GM18951 (cell line): ENCODE measurements around the gene HIVEP3.

Experiments
- POLR2A ChIP-seq: IDR thresholded peaks from 4 replicates; pipeline ENCODE4 v1.6.1; 2011; ENCODE audit warnings: mild to moderate bottlenecking; ENCODE audit not compliant: insufficient read length, insufficient read depth; ENCODE audit errors: extremely low read depth
- in situ Hi-C: fragments of 300-500 bp; cut with MboI; formaldehyde crosslinking; loops from one replicate; pipeline ENCODE4 v1.12.0; 2022; ENCODE audit warnings: low sequenced_read_pairs, mixed read lengths, inconsistent platforms; ENCODE audit not compliant: unreplicated experiment

HIVEP3 gene

DNA sequence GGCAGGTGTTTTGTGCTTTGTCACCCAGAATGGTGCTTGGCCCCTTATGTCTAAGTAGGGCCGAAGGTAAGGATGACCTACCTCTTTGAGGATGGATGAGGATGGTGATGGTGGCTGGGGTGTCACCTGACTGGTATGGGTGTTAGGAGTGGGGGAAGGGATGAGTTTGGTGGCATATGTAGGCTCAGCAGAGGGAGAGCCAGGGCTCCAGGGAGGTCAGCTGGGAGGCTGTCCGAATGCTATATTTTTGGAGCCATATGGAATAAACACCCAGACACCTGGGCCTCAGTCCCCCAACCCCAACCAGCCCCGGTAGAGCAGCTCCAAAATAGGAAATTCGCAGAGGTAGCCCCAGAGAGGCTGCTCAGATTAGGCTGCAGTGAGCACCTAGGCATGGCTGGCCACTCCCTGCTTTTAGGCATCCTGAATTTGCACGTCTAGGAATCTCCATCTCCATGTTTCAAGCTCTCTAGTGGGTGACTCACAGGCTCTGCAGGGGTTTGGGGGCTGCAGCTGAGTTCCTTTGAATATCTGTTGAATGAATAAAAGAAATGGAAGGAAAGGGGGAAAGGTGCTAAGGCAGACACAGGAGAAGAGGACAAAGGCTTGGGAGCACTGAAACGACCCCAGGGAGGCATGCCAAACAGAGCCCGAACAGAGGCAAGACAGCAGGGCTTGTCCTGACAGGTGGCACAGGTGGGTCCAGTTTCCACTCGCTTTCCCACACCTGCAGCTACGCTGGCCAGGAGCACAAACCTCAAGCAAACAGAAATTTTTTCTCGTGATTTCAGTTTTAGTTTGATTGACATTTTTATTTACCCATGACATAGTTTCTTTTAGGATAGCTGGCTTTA, 299.0 kb downstream of the HIVEP3 start:
- TF ChIP-seq POLR2A, result no peak
- in situ Hi-C loops, result no loop called here

DNA sequence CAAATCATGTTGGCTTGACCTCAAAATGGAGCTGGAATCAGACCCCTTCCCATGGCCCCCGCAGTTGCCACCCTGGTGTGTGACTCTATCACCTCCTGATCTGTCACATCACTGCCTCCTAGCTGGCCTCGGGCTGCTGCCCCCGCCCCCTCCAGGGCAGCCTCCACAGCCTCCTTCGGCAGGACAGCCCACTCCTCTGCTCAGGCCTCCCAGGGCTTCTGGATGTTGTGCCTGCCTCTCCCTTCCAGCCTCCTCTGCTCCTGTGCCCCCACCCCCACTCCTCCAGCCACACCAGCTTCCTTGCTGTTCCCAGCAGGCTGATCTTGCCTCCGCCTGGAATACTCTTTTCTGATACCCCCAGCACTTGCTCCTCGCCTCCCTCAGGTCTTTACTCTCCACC, 299.9 kb downstream of the HIVEP3 start:
- in situ Hi-C loops, result no loop called here
- no peak for TF ChIP-seq POLR2A

DNA sequence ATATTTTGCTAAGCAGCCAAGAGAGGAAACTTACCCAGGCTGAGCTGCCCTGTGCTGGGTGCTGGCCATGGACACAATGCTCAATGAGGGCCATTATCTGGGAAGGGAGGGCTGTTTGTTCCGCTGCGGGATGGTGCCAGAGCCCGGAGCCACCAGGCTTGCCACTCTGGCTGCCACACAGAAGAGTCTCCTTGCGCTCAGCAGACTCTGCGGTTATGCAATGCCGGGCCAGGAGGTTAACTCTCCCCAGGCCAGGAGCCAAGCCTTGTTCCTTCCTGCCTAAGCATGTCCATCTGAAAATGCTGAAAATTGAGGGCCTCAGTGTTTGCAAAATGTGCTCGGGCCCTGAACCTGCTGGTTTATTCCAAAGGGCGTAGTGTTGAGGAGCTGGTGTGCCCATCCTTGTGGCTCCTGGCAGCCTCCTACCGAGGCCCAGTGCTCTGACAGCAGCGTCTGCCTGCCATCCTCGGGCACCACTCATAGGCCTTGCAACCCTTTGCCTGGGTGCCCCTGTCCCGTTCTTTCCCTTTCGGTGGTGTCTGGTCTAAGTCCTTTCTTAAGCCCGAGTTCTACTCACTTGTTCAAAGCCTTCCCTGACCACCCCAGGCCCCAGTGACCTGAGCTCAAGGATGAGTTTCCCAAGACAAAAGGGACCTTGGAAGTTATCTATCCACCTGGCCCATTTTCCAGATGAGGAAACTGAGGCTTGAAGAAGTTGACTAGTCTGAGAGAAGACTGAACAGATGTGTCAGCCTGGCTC, 300.5 kb downstream of the HIVEP3 start:
- in situ Hi-C loops, result no loop called here

DNA sequence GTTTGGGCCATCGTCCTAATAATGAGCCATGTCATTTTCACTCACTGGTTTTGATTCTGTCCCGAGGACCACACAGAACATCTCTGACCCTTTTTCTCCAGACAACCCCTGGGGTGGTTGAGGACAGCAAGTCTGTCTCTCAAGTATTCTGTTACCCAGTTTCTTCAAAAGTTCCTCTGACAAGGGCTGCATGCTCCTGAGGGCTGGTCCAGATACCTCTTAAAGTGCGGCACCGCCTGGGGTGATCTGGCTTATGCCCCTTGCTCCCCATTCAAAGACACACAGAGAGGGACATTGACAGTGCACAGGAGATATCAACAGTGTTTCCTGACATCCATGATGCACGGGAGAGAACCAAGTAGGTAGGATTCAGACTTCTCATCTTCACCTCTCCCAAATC, 301.4 kb downstream of the HIVEP3 start:
- in situ Hi-C loops, result no loop called here
- no peak for TF ChIP-seq POLR2A

More for the DNA sequence above, 300.5 kb downstream of the HIVEP3 start:
- no peak for TF ChIP-seq POLR2A

DNA sequence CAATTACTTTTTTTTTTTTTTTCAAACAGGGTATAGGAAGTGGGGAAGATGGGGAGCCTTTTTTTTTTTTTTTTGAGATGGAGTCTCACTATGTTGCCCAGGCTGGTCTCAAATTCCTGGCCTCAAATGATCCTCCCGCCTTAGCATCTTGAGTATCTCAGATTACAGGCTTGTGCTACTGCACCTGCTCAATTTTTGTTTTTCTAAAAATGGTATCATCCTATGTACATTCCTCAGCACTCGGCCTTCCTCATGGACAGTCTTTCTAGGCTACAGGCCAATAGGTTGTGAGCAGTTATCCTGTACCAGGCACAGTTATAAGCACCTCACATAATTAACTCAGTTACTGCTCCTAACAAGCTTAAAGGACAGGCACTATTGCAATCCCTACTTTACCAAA, 302.2 kb downstream of the HIVEP3 start:
- TF ChIP-seq POLR2A, result no peak
- in situ Hi-C loops, result no loop called here

DNA sequence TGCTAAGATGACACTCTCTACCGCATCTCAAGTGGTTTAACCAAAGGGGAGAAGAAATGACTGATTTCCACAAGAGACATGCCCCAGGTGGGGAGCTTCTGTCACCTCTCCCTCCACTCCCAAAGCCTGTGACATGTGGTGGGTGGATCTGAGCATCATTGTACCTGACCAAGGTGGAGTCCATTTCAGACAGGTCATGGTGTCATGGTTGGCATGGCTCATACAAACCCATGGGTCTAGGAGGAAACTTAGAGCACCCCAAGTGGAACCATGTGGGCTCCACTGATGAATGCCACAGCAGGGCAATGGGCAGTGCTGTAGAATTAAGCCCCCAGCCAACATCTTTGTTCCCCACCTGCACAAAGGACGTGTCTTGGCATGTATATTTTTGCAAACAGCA, 302.7 kb downstream of the HIVEP3 start:
- TF ChIP-seq POLR2A, result no peak
- in situ Hi-C loops, result no loop called here

DNA sequence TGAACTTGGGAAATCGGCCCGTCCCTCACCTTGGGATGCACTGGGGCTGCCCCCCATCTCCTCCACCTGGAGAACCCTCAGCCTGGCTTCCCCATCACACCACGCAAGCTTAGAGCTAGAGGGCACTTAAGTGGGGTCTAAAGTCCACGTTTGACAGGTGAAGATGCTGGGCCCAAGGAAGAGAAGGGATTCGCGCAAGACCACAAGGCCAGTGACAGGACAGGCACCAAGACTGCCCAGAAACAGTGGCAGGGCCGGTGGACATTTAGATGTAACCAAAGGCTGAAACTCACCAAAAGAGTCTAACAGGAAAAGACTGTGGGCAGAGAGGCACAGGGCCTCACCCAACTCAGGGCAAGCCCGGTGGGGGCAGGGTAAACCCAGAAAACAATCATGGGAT, 303.4 kb downstream of the HIVEP3 start:
- no peak for TF ChIP-seq POLR2A
- in situ Hi-C loops, result no loop called here

DNA sequence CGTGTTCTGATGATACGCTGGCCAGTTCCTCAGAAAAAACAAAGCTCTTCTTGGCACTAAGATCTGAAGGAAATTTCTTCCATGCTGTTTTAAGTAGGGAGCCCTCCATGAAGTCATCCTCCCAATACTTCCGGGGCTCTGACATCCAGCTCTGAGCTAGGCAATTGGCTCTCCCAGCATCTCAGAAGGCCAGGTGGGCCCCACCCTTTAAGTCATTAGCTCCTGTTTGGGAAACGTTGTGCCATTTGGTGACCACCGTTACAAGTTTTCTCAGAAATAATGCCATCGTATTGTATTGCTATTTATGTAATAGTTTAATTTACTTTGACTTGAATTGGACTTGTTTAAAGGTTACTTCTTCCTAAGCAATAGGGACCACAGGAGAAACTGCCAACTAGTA, 303.9 kb downstream of the HIVEP3 start:
- in situ Hi-C loops, result no loop called here
- TF ChIP-seq POLR2A, result no peak

DNA sequence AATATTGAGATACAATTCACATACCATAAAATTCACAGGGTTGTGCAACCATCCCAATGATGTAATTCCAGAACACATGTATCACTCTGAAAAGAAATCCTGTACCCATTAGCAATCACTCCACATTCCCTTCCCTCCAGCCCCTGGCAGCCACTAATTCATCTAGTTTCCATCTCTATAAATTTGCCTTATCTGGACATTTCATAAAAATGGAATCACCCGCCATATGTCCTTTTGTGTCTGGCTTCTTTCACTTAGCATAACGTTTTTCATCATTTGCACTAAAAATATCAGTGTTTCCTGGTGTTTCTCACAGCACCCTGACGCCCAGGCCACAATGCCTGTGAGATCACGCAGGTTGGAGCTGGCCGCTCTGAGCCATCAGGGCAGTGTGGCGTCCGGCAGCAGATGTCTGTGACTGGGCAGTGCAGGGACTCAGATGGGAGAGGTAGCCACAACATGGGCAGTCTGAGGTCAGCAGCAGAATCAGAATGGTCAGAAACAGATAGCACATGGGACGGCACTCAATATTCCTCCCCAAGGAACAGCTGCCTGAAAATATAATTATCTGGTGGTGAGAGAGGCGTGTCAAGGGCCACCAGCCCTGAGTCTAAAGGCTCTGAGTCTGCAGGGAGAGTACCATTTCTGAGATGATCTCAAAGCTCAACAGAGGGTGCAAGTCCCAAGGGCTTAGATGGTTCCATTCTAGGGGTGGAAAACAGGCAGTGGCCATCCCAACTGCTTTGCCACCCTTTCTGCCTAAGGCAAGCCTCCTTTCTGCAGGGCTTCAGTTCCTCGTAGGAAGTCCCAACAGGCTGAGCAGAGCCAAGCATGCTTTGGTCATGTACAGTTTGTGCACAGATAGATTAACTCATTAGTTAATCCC, 304.8 kb downstream of the HIVEP3 start:
- TF ChIP-seq POLR2A, result no peak
- in situ Hi-C loops, result no loop called here

DNA sequence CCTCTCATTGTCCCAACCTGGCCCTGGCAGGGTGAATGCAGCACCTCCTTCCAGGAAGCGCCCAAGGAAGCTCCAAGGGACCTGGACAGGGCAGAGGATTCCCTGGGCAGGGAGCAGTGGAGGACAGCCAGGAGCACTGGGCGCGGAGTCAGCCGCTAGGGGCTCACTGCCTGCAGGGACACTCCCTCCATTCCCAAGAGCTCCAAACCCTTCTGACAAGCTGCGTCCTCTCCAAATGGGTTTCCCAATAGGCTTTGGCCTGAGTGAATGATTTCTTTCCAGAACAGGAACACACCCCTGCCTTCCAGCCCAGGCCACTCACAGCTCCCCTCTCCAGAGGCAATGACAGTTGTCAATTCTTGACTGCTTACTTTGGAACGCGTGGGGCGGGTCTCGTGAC, 305.8 kb downstream of the HIVEP3 start:
- in situ Hi-C loops, result no loop called here
- TF ChIP-seq POLR2A, result no peak

DNA sequence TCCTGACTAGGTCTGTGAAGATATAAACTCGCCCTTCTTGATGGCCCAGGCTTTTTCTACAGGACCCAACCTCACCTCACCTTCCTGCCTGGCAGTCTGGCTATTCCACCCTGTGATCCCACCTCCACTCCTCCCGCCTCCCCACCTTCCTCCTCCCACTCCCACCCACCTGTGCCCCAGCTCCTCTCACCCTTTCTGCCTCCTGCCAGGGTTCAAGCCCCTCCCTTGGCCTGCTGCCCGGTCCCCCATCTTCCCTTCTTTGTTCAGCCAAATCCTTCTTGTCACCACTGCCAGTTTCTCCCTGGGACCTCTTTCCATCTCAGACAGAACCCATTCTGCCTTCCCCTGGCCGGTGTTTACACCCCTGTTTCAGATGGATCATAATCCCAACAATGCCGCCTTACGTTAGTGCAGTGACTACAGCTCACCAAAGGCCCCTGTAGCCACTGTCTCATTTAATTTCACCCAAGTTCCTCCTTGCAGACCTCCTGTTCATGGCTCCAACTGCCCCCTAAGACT, 306.7 kb downstream of the HIVEP3 start:
- in situ Hi-C loops, result no loop called here
- no peak for TF ChIP-seq POLR2A

DNA sequence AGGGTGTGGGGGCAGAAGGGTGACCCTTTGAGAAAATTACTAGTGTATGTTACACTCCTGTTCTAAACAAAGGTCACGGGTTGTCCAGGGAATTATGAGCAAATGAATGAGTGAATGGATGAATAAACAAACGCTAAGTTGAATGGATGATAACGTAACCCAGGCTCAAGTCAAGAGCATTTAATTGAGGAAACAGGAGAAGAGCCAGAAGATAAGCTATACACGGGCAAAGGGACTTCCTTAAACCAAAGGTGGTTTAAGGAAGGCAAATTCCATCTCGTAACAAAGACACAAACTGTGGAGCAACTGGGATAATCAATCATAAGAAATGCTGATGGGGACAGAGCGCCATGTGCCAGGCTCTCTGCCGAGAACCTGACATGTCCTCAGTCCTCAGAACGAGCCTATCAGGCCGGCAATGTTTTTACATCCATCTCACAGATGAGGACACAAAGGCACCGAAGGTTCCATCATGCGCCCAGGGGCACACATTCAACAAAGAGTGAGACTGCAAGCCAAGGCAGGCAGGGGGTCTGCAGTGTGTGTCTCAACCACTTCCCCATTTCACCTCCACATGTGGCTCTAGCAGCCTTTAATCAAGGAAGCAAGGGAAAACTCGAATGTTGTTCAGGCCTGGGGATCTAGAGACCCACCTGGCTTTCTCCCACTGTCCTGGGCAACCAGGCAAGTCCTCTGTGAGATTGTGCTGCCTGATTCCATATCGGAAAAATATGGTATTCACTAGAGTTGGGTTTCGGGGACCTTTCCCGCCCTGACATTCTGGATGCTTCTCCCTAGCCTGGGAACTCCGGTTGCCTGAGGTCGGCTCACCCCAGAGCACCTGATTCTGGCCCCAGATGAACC, 307.4 kb downstream of the HIVEP3 start:
- in situ Hi-C loops, result no loop called here
- no peak for TF ChIP-seq POLR2A
